ENCODE data around the gene DLGAP1.
"Not testable (repeated sequence)": the region's sequence is repeated elsewhere in the genome, so short reads cannot be mapped to it uniquely, and the experiment has no call there.

GRCh38 chr18:3580523-3581025 lies 874.5 kb downstream of the DLGAP1 start:
- not testable (repeated sequence) for TF ChIP-seq POLR2A (IDR thresholded peaks at IDR 0.05; ENCODE audit: low read length); GATA1 (IDR thresholded peaks at IDR 0.05; ENCODE audit: low read depth, low read length)

Data from erythroblast (primary cell).